Esophagus squamous epithelium (tissue), 4 donors: ENCODE measurements around the gene DNASE2.

Experiments used
- POLR2A ChIP-seq, 4 donors: fragments of 450-650 bp; IDR thresholded peaks; one replicate each; pipeline ENCODE4 v1.6.1; 2017; ENCODE audit warnings: antibody characterized with exemption in 4 of 4, mild to moderate bottlenecking in 4 of 4, moderate library complexity in 3 of 4
- TF ChIP-seq, protein P1 (sequence below), 6 experiments: fragments of 450-650 bp in 4 of 6; fragments of 200-600 bp in 2 of 6; sonication (generic) in 2 of 6; IDR thresholded peaks; one replicate each; pipeline ENCODE4 v1.5.1; 2016 to 2019; ENCODE audit warnings: antibody characterized with exemption in 6 of 6, mild to moderate bottlenecking in 4 of 6, moderate library complexity in 4 of 6

DNA sequence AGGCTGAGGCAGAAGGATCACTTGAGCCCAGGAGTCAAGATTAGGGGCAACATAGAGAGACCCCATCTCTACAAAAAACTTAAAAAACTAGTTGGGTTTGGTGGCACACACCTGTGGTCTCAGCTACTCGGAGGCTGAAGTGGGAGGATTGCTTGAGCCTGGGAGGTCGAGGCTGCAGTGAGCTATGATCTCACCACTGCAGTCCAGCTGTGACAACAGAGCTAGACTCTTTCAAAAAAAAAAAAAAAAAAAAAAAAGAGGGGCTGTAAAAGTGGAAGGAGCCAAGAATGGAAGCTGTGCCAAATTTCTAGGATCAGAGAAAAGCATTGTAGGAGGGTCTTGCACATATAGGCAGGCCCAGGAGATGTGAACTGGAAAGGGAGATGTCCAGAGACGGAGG lies 9.6 kb downstream of the DNASE2 start:
- TF ChIP-seq, protein P1, sequence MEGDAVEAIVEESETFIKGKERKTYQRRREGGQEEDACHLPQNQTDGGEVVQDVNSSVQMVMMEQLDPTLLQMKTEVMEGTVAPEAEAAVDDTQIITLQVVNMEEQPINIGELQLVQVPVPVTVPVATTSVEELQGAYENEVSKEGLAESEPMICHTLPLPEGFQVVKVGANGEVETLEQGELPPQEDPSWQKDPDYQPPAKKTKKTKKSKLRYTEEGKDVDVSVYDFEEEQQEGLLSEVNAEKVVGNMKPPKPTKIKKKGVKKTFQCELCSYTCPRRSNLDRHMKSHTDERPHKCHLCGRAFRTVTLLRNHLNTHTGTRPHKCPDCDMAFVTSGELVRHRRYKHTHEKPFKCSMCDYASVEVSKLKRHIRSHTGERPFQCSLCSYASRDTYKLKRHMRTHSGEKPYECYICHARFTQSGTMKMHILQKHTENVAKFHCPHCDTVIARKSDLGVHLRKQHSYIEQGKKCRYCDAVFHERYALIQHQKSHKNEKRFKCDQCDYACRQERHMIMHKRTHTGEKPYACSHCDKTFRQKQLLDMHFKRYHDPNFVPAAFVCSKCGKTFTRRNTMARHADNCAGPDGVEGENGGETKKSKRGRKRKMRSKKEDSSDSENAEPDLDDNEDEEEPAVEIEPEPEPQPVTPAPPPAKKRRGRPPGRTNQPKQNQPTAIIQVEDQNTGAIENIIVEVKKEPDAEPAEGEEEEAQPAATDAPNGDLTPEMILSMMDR (IDR thresholded peaks at IDR 0.05): no peak
- no peak for TF ChIP-seq POLR2A (IDR thresholded peaks at IDR 0.05)
